Diencephalon (tissue), 1 donor: ENCODE measurements around the gene P2RY12. TPM values are rescaled to one million over a fixed set of nuclear protein-coding genes. Genes with fewer than 3 reads are reported as not detected.

ENCODE experiments used
- total RNA-seq: library from RNA; depleted of rRNA; stranded (reverse); fragments of >200 nt; gene quantifications from one replicate; pipeline ENCODE4 v1.2.3, GENCODE V29; 2014

P2RY12 gene
- 56.5 TPM for total RNA-seq

GRCh38 chr3:151384741-151385174, at the start of gene P2RY12:
P2RY12 (minus strand) TSS chr3:151384753; CDS start chr3:151338845, 45,908 bp downstream.

GRCh38 chr3:151329363-151329762, 55.2 kb downstream of the P2RY12 start, which contains the start of gene P2RY13:
P2RY13 (minus strand) TSS chr3:151329549; CDS start chr3:151329528, 21 bp downstream.

GRCh38 chr3:151316267-151316991, 68.1 kb downstream of the P2RY12 start, which contains the start of gene GPR87:
GPR87 (minus strand) TSS chr3:151316820; CDS start chr3:151300100, 16,720 bp downstream.

Other genes with a start within 250 kb of the P2RY12 start
- not detected for gene GPR171, start 181.5 kb downstream of the P2RY12 start, total RNA-seq
- 1.4 TPM for gene P2RY14, start 106.2 kb downstream of the P2RY12 start, total RNA-seq
- gene GPR87, start 67.9 kb downstream of the P2RY12 start, total RNA-seq: not detected
- 3.5 TPM for gene P2RY13, start 55.2 kb downstream of the P2RY12 start, total RNA-seq
- 4.8 TPM for gene IGSF10, start 76.3 kb upstream of the P2RY12 start, total RNA-seq